Measurements from ENCODE around the gene MLLT3.

Gene MLLT3

GRCh38 chr9:20417373-20418080 lies 204.8 kb downstream of the MLLT3 start:
- DNase-seq (ENCODE audit: low read depth in 3 of 3) = no peak

DNA sequence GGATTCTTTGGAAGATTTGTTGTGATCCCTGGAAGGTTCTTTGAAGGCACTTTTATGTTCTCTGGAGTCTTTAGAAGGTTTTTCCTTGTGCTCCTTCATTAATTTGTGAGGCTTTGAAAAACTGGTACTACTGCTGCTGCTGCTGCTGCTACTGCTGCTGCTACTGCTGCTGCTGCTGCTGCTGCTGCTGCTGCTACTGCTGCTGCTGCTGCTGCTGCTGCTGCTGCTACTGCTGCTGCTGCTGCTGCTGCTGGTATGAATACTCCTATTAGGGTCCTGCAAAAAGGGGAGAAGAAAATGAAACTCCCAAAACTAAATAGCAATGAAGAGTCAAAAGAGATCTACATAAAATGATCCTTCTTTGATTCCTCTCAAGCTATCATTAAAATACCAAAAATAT lies 208.1 kb downstream of the MLLT3 start:
- no peak for DNase-seq (ENCODE audit: low read depth in 3 of 3)

DNA sequence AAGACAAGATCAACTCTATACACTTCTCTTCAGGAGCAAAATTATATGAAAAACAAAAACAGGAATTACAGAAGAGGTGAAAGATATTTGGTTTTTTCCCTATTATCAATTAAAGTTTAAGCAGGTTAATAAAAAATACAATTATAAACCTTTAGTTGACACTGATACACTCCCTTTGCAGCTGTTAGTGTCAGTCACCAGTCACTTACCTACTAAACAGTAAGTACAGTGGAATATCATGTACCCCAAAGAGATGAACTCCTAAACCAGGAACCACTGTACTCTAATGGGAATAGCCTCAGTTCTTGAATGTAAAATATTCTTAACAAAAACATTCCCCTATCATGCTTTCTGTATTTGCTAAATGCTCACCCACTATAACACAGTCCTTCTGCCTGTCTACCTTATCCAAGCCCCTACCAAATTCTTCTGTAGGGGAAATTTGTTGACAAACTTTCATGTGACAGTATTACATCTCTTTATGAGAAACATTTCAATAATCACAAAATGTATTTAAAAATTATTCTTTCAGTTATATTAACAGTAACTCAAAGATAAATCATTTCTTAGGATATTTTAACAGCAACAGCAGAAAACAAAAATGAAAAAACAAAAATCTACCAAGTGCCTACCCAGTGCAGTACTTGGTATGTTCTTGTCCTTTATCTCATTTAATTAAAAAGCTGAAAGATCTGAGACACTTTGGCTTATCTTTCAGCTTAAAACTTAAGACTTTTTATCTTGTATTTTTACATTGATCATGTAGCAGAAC lies 212.8 kb downstream of the MLLT3 start:
- no peak for DNase-seq (ENCODE audit: low read depth in 3 of 3)

DNA sequence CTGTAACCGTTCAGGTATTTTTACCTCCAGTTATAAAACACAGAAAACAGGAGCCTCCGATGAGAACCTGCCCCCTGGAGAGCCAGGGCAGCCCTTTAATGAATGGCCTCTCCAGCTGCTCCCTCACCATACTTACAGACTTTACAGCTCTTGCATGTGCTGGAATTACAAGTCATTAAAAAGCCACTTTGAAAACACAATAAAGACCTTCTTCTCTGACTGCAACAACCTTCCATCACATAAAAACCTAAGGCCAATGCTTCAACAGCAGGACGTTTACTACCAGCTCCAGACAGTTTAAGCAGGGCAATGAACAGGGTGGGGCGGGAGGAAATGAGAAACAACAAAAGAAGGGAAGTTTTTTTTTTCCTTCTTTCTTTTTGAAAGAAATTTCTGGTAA lies 213.8 kb downstream of the MLLT3 start:
- no peak for DNase-seq (ENCODE audit: low read depth in 3 of 3)

- no peak for DNase-seq (ENCODE audit: low read depth in 3 of 3)
These were observed 215.3 kb downstream of the MLLT3 start for GRCh38 chr9:20407013-20407412.

GRCh38 chr9:20406344-20406743 lies 216.0 kb downstream of the MLLT3 start:
- DNase-seq (ENCODE audit: low read depth in 3 of 3) = no peak

DNA sequence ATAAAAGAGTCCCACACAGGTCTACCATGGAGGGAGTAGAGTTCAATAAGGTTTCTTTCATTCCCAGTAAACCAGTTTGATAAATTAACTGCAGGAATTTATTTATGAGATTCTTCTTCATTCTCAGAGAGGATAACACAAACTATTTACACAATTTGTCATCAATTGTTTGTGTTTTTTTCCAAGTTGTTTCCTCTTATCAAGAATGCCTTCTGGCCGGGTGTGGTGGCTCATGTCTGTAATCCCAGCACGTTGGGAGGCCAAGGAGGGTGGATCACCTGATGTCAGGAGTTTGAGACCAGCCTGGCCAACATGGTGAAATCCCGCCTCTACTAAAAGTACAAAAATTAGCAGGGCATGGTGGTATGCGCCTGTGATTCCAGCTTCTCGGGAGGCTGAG lies 216.7 kb downstream of the MLLT3 start:
- DNase-seq (ENCODE audit: low read depth in 3 of 3) = no peak

DNA sequence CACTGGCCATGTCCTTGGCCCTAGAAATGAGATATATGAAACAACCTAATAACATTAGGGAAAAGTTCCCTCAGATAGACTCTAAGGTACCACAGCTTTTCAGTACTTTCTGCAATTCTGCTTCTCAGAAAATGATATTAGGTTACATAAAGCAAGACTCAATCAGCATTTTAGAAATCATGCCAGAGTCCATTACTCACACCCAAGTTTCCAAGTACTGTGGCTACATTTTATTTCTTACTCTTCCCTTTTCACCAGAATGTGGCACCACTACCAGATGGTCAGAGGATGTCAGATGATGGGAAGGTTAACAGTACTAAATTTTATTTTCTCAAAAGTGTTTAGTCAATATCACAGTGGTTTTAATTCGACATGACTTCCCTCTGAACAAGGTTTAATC lies 217.2 kb downstream of the MLLT3 start:
- no peak for DNase-seq (ENCODE audit: low read depth in 3 of 3)

DNA sequence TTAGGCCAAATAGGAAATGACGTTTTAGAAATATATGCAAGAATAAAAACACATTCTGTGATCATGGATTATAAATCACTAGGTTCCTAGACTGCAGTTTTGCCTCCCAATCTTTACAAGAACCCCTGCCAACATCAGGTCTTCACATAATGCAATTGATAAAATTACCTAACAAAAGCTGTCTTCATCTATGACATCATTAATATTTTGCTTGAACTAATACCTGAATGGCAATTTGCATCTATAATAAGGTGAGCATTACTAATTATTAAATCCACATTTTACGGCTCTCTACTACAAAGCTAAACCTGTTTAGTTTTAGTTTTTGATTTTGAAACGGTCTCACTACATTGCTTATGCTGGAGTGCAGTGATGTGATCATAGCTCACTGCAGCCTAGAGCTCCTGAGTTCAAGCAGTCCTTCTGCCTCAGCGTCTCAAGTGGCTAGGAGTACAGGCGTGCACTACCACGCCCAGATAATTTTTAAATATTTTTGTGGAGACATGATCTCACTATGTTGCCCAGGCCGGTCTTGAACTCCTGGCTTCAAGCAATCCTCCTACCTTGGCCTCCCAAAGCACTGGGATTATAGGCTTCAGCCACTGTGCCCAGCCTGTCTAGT lies 218.0 kb downstream of the MLLT3 start:
- DNase-seq (ENCODE audit: low read depth in 3 of 3) = no peak

DNA sequence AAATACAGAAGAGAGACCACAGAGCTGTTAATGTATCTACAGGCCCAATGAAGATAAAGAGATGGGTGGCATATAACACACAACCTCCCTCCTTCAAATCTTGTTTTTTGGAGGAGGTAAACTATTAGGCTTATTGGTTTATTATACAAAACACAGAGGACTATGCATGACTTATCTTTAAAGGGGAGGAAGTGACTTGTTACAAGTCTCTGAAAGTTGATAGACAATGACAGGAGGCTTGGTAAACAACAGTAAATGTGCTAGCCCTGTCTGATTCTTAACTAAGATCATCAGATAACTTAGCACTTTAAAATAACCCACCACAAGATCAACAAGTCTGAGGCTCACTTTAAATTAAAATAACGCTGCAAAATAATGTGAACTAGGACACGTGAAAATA lies 219.0 kb downstream of the MLLT3 start:
- no peak for DNase-seq (ENCODE audit: low read depth in 3 of 3)

DNA sequence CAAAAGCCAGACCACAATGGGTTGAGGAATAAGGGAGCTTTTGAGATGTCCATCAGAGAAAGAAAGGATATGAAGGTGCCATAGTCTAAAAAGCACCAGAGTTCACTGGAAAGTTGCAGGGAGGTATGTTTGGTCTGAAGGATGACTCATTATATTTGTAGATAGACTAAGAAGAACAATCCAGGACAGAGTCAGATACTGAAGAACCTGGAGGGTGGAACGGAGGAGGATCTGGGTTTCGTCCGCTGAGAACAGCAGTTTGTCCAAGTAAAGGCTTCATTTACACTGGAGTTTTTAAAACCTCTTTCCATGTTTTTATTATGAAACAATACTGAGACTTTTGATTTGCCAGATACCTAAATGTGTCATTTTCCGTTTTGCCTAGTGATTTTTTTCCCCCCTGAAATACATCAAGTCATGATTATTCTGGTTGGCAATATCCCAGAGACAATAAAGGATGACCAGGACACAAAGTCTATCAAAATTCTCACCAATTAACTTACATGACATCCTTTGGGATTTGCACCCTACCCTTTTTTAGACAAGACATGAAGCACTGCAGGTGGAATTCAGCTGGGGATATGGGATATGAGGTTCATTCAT lies 219.9 kb downstream of the MLLT3 start:
- no peak for DNase-seq (ENCODE audit: low read depth in 3 of 3)

GRCh38 chr9:20398536-20399338 lies 223.6 kb downstream of the MLLT3 start:
- DNase-seq (ENCODE audit: low read depth in 3 of 3) = no peak

DNA sequence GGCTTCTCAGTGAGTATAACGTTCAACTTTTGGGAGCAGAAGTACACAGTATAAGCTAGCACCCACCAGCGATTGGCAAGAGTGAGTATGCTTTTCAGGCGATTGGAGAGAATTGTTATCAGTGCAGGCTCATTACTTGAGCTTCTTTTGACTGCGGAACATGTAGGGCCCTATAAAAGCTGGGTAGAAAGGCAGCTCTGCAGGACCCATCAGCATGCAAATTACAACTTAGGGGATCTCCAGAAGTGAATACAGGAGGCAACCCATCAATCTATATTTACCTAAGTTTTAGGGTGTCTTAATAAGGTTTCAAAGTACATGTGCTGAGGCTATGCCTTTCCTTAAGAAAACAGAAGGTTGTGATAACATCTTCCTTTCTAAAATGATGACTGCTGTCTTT lies 225.0 kb downstream of the MLLT3 start:
- DNase-seq (ENCODE audit: low read depth in 3 of 3) = no peak

DNA sequence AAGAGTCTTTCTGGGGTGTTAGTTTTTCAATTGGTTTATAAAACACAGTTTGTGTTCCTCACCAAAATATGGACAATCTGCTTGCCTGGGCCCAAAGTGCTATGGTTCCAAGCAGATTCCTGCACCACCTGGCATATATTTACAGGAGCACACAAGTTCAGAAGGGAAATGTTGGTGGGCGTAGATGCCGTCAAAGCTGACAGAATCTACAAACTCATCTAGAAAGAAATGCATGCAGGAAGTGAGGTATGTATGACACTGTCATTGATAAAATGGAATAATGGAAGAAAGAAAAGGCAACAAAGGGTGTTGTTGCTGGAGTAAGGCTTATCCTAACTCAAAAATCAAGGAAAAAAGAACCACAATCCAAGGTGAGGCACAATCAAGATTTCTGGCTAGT lies 225.8 kb downstream of the MLLT3 start:
- no peak for DNase-seq (ENCODE audit: low read depth in 3 of 3)

DNA sequence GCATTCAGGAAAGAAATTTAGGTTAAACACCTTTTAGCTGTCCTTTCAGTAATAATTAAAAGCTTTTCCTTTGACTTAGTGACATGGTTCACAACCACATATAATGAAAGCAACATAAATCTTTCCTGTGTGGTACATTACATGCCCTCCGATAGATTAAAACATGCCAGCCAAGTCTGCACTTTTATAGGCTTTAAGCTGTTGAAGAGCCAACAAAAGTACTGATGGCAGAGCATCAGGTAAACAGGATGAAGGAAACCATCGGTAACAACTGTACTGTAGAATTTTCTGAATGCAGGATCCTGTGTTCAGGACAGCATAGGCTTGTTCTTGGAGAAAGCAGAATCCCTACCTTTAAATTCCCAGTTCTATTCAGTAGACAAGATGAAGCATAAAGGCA lies 226.6 kb downstream of the MLLT3 start:
- DNase-seq (ENCODE audit: low read depth in 3 of 3) = no peak

GRCh38 chr9:20394969-20395368 lies 227.3 kb downstream of the MLLT3 start:
- DNase-seq (ENCODE audit: low read depth in 3 of 3) = no peak

GRCh38 chr9:20391208-20391607 lies 231.1 kb downstream of the MLLT3 start:
- DNase-seq (ENCODE audit: low read depth in 3 of 3) = no peak

GRCh38 chr9:20390400-20390799 lies 231.9 kb downstream of the MLLT3 start:
- no peak for DNase-seq (ENCODE audit: low read depth in 3 of 3)

- DNase-seq (ENCODE audit: low read depth in 3 of 3) = no peak
These were observed 235.2 kb downstream of the MLLT3 start for GRCh38 chr9:20387062-20387461.

GRCh38 chr9:20384642-20385041 lies 237.7 kb downstream of the MLLT3 start:
- no peak for DNase-seq (ENCODE audit: low read depth in 3 of 3)

GRCh38 chr9:20382460-20383071 lies 239.7 kb downstream of the MLLT3 start:
- DNase-seq (ENCODE audit: low read depth in 3 of 3) = no peak

All from stimulated activated CD4-positive, alpha-beta T cell treated with anti-CD3 and anti-CD28 coated beads, TNF-alpha, amount 100 ng/mL, for 4 hours (primary cell).